Hypothalamus (tissue), 51 donors: ENCODE data around the gene WNT8B.

Source experiments
- DNase-seq, 51 donors: peaks; one replicate each; lab custom pipeline; 2025; lab: John Stamatoyannopoulos, UW

The WNT8B gene

GRCh38 chr10:100516847-100517246, 54.0 kb downstream of the WNT8B start:
- DNase-seq = no peak

DNA sequence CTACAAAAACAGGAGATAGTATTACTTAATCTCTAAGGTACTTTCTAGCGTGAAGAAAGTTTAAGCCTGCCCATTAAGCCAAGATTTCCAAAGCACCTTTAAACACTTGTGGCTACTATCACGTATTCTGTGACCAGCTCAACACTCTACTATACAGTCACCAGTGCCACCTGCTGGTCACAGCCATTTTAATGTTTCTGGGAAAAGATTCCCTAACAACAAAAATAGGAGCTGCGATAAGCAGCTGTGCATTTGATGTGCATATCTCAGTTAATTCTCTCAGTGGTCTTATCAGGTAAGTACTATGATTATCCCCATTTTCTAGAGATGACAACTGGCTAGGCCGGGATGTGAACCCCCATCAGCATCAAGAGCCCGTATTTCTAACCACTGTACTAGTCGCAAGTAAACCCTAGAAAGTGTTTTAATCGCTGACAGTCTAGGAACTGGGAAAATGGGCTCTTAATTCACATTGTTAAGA, 56.0 kb downstream of the WNT8B start:
- peak in 36 of 51 donors; percentile 3 to 65 (median 32) for DNase-seq

DNA sequence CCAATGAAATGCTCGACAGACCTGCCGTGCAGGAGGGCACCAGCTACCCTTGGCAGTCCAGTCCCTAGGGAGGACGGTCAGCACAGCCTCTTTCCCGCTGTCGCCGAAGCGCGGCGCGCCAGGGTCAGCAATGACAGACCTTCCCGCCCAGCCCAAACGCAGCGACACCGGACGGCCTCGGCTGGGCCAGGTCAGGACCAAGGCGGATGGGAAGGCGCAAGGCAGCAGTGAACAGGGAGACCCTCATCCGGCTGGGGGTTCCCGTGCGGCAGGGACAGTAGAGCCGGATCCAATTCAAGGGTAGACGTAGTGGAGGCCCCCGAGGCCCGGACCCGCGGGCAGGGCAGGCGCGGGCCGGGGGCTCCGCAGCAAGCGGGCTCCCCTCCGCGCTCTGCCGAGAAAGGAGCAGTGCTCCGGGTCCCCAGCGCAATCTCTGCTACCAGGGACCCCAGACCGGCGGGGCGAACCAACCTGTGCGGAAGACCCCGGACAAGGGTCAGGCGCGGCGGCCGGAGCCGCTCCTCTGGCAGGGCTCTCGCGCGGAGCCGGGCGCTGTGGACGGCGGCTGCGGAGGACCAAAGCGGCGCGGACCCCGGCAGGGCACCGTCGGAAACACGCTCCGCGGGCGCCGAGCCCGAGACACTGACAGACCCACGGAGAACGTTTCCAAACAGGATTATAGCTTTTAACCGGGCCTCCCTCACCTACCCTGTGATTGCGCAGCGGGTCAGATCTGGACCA, 56.7 kb downstream of the WNT8B start, which contains the start of gene SEC31B:
SEC31B (minus strand) TSS at position 551 of the 741 bp plus-strand sequence. CDS start 2,909 bp downstream, outside the sequence.
- peak in 46 of 51 donors; percentile 5 to 69 (median 40) for DNase-seq

GRCh38 chr10:100520811-100521210, 58.0 kb downstream of the WNT8B start:
- no peak for DNase-seq

GRCh38 chr10:100522107-100522801, 59.4 kb downstream of the WNT8B start:
- DNase-seq = no peak

- DNase-seq = no peak
Observed at GRCh38 chr10:100522945-100523344, 60.1 kb downstream of the WNT8B start.

GRCh38 chr10:100524206-100524605, 61.4 kb downstream of the WNT8B start:
- no peak for DNase-seq

DNA sequence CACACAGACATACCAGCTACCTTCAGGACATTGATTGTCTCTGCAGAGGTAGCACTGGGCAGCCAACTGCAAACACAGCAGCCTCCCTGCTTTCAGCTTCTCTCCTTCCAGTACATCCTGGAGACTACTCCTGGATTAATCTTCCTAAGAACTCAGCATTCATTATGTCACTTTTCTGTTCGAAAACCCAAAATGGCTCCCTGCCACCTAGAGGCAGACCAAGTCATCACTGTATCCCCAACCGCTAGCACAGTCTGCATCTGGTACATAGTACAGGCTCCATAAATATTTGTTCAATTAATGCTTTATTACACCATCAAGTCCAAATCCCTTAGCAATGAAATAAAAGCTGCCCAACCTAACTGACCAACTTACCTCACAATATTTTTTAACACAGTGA, 61.8 kb downstream of the WNT8B start:
- DNase-seq = no peak

DNA sequence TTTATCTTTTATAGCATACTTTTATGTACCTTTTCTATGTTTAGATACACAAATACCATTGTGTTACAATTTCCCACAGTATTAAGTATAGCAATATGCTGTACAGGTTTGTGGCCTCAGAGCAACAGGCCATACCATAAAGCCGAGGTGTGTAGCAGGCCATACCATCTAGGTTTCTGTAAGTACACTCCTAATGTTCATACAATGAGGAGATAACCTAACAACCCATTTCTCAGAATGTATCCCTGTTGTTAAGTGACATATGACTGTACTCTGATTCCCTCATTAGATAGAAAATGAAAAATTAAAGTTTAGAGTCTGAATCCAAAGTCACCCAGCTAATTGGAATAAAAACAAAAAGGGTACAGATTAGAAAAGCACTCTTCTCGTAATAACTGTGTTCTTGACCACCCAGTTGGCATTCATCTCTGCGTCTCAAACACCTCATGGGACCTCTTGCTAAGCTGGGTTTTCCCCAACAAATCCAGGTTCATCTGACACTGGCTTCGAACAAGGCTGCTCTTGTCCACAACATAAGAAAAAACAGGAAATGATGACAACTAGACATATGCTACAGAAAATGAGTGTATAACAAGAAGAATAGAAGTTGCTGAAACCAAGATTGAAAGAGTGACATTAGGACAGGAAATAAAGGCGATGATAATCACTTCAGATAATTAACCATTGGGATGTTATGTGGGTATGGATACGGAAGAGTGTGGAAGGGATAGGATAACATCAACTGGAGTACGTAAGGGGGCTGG, 65.5 kb downstream of the WNT8B start:
- no peak for DNase-seq

DNA sequence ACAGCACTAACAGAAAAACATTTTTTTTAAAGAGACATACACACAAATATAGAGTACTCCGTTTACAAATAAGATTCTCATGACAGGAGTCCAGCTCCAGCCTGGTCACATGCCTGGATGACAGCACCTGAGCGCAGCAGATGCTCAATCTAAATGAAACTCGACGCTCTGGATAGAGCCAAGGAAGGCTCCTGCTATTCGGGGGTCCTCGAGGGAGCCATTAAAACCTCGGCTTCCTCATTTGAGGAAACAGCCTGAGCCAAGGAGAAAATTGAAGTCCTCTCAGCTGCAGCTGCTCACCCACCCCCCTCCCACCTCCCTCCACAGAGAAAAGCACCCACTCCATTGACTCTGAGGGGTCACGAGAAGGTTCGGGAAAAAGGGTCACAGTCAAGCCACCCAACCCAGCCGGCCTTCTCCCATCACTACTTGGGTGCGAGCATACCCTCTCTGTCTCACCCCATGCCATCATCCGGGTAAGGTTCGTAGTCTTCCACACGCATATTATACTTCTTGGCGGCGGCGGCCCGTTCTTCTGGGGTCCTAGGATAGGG, 66.2 kb downstream of the WNT8B start:
- DNase-seq = peak in 6 of 51 donors; percentile 2 to 33 (median 26)

DNA sequence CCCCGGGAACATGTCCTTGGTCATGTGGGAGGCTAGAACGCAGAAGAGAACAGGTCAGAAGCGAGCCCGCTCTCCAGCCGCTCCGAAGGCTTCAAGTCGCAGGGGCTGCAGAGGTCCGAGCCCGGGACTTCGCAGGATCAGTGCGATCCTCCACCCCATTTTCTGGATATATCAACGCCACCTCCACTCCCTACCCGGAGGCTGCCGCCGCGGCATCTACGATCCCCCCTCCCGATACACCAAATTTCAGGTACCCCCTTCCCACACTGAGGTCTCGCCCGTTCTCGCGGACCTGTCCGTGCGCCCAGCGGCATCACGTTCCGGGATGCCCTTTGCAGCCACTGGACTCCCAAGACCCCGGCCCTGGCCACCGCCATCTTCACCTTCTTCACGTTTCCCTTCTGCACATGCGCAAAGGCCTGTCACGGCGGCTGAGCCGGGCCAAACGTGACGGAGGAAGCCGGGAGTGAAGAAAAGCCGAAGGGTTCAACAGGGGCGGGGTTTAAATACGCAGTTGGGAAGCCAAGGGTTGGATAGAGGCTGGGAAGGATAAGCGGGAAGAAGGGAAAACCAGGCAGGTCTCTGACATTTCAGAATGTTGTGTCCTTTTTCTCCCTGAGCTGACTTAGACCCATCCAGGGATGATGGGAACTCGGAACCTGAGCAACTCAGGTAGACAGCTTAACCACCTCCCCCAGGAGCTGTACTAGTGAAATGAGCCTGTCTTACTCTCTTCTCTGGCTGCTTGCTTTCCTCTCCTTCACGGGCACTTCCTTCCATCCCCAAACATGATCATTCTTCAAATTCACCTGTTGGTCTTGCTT, 66.9 kb downstream of the WNT8B start, which contains the start of gene NDUFB8:
NDUFB8 (minus strand) TSS at position 397 of the 824 bp plus-strand sequence; CDS start at position 377, 20 bp downstream.
- peak; percentile 42 to 95 (median 82) for DNase-seq

DNA sequence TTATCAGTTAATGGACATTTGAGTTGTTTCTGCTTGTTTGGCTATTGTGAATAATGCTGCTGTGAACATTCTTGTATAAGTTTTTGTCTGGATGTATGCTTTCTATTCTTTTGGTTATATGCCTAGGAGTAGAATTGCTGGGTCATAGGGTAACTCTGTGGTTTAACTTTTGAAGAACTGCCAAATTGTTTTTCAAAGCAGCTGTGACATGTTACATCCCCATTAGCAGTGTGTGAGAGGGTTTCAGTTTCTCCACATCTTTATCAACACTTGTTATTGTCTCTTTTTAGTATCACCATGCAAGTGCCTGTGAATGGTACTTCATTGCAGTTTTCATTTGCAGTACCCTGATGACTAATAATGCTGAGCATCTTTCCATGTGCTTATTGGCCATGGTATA, 69.0 kb downstream of the WNT8B start:
- no peak for DNase-seq
